Transverse colon (tissue), 4 donors: Measurements from ENCODE around the gene TALDO1. TPM values are rescaled to one million over a fixed set of nuclear protein-coding genes. Genes with fewer than 3 reads are reported as not detected.
A peak's percentile ranks its signal among the peaks of the same experiment; 100 is the strongest.

Source experiments
- DNase-seq: peaks from one replicate; pipeline ENCODE4 v3.0.0-alpha.2; 2019
- H3K27ac ChIP-seq, 4 donors: fragments of 200-600 bp; sonication (generic); 2 replicates each; pipeline ENCODE4 v1.5.1; 2016 to 2018; ENCODE audit warnings: inconsistent platforms in 4 of 4
- H3K27me3 ChIP-seq: fragments of 200-600 bp; sonication (generic); 2 replicates; pipeline ENCODE4 v1.5.1; 2017; ENCODE audit warnings: inconsistent platforms
- H3K36me3 ChIP-seq, 4 donors: fragments of 200-600 bp; sonication (generic); 2 replicates each; pipeline ENCODE4 v1.5.1; 2017 to 2019; ENCODE audit warnings: inconsistent platforms in 4 of 4
- H3K4me1 ChIP-seq, 4 donors: fragments of 200-600 bp; sonication (generic); 2 replicates each; pipeline ENCODE4 v1.5.1; 2017 to 2020; ENCODE audit warnings: inconsistent platforms in 4 of 4
- H3K4me3 ChIP-seq, 4 donors: fragments of 200-600 bp; sonication (generic); 1 replicate in 1 of 4; 2 replicates in 3 of 4; pipeline versions ENCODE4 v1.5.1 to v1.6.1; 2017 to 2019; ENCODE audit warnings: inconsistent platforms in 4 of 4
- H3K9me3 ChIP-seq, 2 donors: fragments of 200-600 bp; sonication (generic); 2 replicates each; pipeline ENCODE4 v1.5.1; 2017 to 2019; ENCODE audit warnings: inconsistent platforms in 2 of 2
- EP300 ChIP-seq: sonication (generic); formaldehyde crosslinking; IDR thresholded peaks from one replicate; pipeline ENCODE4 v1.6.1; 2017; ENCODE audit warnings: antibody characterized with exemption, low read depth
- POLR2A ChIP-seq: fragments of 450-650 bp; IDR thresholded peaks from one replicate; pipeline ENCODE4 v1.6.1; 2016; ENCODE audit warnings: antibody characterized with exemption, mild to moderate bottlenecking, moderate library complexity
- POLR2AphosphoS5 ChIP-seq, 3 donors: sonication (generic); formaldehyde crosslinking; IDR thresholded peaks; one replicate each; pipeline ENCODE4 v1.6.1; 2016; ENCODE audit warnings: antibody characterized with exemption in 3 of 3
- WGBS, 2 donors: methylation state at CpG; one replicate each; pipeline ENCODE4 v1.1.5; 2018; ENCODE audit warnings: low coverage in 1 of 2; 5-methylcytosine and 5-hydroxymethylcytosine counted together
- in situ Hi-C, 4 donors: fragments of 200-750 bp; cut with MboI; loops; one replicate each; pipeline versions ENCODE4 v1.15.0 to v1.15.1; 2017; ENCODE audit warnings: low sequenced_read_pairs in 3 of 4, low pct_ligation_motif_present in 1 of 4, low pct_unique_long_range_greater_than_20kb in 1 of 4
- intact Hi-C: fragments of 100-400 bp; cut with DNase I; formaldehyde crosslinking; loops from one replicate; pipeline ENCODE4 v1.15.1; 2023; ENCODE audit warnings: low total_unique reads
- total RNA-seq, 4 donors: library from RNA; depleted of rRNA; stranded (reverse); fragments of >200 nt; gene quantifications; one replicate each; pipeline ENCODE4 v1.1.0, GENCODE V29; 2016
- TF ChIP-seq, protein P1 (sequence below), 5 experiments: fragments of 200-600 bp in 3 of 5; fragments of 450-650 bp in 2 of 5; sonication (generic) in 3 of 5; IDR thresholded peaks; 1 replicate in 2 of 5; 2 replicates in 3 of 5; pipeline ENCODE4 v1.5.1; 2016 to 2017; ENCODE audit warnings: antibody characterized with exemption in 5 of 5, inconsistent platforms in 3 of 5, mild to moderate bottlenecking in 2 of 5, moderate library complexity in 1 of 5

Gene TALDO1
- total RNA-seq, 4 donors from 2014 or later, result 124 to 164 (median 141) TPM

DNA sequence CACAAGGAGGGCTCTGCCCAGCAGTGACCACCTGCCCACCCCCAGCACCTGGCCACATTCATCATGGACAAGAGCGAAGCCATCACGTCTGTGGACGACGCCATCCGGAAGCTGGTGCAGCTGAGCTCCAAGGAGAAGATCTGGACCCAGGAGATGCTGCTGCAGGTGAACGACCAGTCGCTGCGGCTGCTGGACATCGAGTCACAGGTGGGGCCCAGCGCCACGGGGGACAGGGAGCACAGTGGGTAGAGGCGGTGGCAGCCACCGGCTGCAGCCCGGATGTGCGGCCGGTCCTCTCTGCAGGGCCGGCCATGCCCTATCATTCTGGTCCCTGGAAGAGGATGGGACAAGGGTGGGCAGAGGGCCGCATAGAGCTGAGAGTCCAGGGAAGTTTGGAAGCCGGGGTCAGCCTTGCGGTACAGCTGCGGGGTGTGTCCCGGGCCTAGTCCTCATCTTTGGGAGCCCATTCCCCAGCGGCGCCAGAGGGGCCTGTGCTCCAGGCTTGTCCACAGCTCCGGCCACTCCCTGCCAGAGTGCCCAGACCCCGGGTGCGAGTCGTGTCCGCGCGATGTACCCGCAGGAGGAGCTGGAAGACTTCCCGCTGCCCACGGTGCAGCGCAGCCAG, 27.1 kb upstream of the TALDO1 start:
- TF ChIP-seq, protein P1, sequence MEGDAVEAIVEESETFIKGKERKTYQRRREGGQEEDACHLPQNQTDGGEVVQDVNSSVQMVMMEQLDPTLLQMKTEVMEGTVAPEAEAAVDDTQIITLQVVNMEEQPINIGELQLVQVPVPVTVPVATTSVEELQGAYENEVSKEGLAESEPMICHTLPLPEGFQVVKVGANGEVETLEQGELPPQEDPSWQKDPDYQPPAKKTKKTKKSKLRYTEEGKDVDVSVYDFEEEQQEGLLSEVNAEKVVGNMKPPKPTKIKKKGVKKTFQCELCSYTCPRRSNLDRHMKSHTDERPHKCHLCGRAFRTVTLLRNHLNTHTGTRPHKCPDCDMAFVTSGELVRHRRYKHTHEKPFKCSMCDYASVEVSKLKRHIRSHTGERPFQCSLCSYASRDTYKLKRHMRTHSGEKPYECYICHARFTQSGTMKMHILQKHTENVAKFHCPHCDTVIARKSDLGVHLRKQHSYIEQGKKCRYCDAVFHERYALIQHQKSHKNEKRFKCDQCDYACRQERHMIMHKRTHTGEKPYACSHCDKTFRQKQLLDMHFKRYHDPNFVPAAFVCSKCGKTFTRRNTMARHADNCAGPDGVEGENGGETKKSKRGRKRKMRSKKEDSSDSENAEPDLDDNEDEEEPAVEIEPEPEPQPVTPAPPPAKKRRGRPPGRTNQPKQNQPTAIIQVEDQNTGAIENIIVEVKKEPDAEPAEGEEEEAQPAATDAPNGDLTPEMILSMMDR (IDR thresholded peaks at IDR 0.05), result no peak
- TF ChIP-seq POLR2AphosphoS5 (IDR thresholded peaks at IDR 0.05) (no peak), EP300 (no peak), POLR2A (no peak)
- Histone ChIP-seq H3K4me1 (peaks cover 6 to 24% (median 19%) of the 10 kb centered on the region in 4 donors), H3K27me3 (peaks cover 35% of the 10 kb centered on the region), H3K4me3 (peak overlapping the region in 1 of 4 donors; percentile 11), H3K36me3 (no peaks in the 10 kb centered on the region), H3K9me3 (no peaks in the 10 kb centered on the region), H3K27ac (peak overlapping the region in 2 of 4 donors; percentile 61 to 71)
- intact Hi-C loops, result loop anchor here (5.0 kb wide), 1 partner anchor 163 kb away; no protein-coding TSS in a partner anchor
- 40 to 70% methylated on average over 1 to 32 of the region's 35 CpGs for WGBS, 2 donors
- DNase-seq, result no peak
- in situ Hi-C loops, result loop anchor here in 1 of 4 donors (10.0 kb wide), 1 partner anchor 55 kb away; no protein-coding TSS in a partner anchor

DNA sequence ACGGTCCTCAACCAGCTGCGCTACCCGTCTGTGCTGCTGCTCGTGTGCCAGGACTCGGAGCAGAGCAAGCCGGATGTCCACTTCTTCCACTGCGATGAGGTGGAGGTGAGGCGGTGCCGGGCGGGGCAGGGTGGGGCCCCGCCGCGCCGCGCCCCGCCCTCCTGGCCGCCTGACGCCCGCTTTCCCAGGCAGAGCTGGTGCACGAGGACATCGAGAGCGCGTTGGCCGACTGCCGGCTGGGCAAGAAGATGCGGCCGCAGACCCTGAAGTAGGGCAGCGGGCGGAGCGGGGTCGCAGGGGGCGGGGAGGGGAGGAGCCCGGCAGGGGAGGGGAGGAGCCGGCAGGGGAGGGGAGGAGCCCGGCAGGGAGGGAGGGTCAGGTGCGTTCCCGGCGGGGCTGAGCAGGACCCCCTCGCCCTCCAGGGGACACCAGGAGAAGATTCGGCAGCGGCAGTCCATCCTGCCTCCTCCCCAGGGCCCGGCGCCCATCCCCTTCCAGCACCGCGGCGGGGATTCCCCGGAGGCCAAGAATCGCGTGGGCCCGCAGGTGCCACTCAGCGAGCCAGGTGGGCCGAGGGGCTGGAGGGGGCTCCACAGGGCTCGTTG, 26.5 kb upstream of the TALDO1 start:
- Histone ChIP-seq H3K4me1 (peaks cover 6 to 30% (median 25%) of the 10 kb centered on the region in 4 donors), H3K27me3 (peaks cover 41% of the 10 kb centered on the region), H3K27ac (peak overlapping the region in 2 of 4 donors; percentile 61 to 71), H3K36me3 (no peaks in the 10 kb centered on the region), H3K4me3 (peak overlapping the region in 2 of 4 donors; percentile 11 to 23), H3K9me3 (no peaks in the 10 kb centered on the region)
- DNase-seq, result peak; percentile 76
- TF ChIP-seq POLR2A, result peak; percentile 37
- TF ChIP-seq EP300, result no peak
- TF ChIP-seq, protein P1 (IDR thresholded peaks at IDR 0.05), result no peak
- TF ChIP-seq POLR2AphosphoS5 (IDR thresholded peaks at IDR 0.05), result peak in 2 of 3 donors; percentile 40 to 42
- intact Hi-C loops (loop anchor here (5.0 kb wide), 1 partner anchor 163 kb away; no protein-coding TSS in a partner anchor), in situ Hi-C loops (loop anchor here in 1 of 4 donors (10.0 kb wide), 1 partner anchor 56 kb away; no protein-coding TSS in a partner anchor)
- 28% methylated on average over 15 of the region's 53 CpGs; no CpG with 5 or more reads in 1 of the 2 donors for WGBS, 2 donors

DNA sequence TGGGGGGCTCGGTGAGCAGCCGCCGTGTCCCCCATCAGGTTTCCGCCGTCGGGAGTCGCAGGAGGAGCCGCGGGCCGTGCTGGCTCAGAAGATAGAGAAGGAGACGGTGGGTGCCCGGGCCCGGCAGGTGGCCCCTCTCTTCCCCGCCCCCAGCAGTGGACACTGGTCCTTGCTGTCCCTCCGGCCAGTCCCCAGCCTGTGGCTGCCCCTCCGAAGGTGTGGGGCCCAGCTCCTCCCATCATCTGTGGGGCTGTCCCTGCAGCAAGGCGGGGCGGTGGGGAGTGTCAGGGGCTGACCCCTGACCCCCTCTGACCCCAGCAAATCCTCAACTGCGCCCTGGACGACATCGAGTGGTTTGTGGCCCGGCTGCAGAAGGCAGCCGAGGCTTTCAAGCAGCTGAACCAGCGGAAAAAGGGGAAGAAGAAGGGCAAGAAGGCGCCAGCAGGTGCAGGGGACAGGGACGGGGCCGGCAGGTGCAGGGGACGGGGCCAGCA, 26.0 kb upstream of the TALDO1 start:
- TF ChIP-seq POLR2A (no peak), POLR2AphosphoS5 (IDR thresholded peaks at IDR 0.05) (no peak), EP300 (no peak)
- TF ChIP-seq, protein P1 (IDR thresholded peaks at IDR 0.05), result no peak
- 52% methylated on average over 26 of the region's 28 CpGs; no CpG with 5 or more reads in 1 of the 2 donors for WGBS, 2 donors
- H3K27ac ChIP-seq, result peak overlapping the region in 2 of 4 donors; percentile 61 to 71
- H3K27me3 ChIP-seq, result peaks cover 47% of the 10 kb centered on the region
- intact Hi-C loops (loop anchor here (5.0 kb wide), 1 partner anchor 164 kb away; no protein-coding TSS in a partner anchor), in situ Hi-C loops (loop anchor here in 1 of 4 donors (10.0 kb wide), 1 partner anchor 56 kb away; no protein-coding TSS in a partner anchor)
- H3K4me3 ChIP-seq, result peak overlapping the region in 2 of 4 donors; percentile 11 to 23
- no peaks in the 10 kb centered on the region for H3K36me3 ChIP-seq
- no peak for DNase-seq
- peaks cover 10 to 36% (median 31%) of the 10 kb centered on the region in 4 donors for H3K4me1 ChIP-seq
- H3K9me3 ChIP-seq, result no peaks in the 10 kb centered on the region
